Mammary epithelial cell (primary cell): ENCODE data around the gene ASS1.

Experiments
- EZH2 ChIP-seq: IDR thresholded peaks from 2 replicates; pipeline ENCODE4 v1.6.1; 2012; ENCODE audit warnings: low read length, inconsistent platforms, borderline replicate concordance
- TF ChIP-seq, protein P1 (sequence below), 2 donors: IDR thresholded peaks in 1 of 2; conservative IDR thresholded peaks in 1 of 2; 2 replicates each; pipeline ENCODE4 v1.5.1; 2011 to 2012; ENCODE audit warnings: inconsistent platforms in 2 of 2, low read length in 2 of 2, mild to moderate bottlenecking in 2 of 2, control low read depth in 1 of 2, low read depth in 1 of 2; ENCODE audit not compliant: insufficient read depth in 1 of 2; ENCODE audit errors: extremely low read depth in 1 of 2

DNA sequence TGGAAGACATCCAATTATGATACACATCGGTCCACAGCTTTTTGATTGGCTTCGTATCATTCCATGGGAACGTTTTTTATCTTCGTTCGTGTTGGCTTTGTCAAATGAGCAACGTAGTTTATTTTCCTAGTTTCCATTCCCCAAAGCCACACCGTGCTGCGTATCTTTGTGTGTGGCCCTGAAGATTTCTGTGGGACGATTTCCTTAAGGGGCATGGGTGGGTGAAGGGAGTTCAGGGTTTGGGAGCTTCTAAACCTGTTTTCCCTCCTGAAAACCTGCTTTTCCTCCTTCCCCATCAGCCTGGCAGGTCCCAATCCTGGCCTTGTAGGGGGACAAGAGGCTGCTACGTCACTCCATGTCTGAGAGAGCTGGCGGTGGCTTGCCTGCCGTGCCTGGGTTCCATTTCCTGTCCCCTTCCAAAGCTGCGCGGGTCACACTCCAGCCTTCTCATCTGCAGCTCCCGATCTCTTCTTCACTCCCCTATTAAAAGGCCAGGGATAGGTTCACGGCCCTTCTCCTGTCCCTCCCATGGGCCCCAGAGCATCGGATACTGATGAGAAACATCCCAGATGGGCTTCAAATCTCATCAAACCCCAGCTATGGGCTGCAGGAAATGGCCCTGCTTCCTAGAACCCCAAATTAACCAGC is 23.5 kb upstream of the ASS1 start:
- TF ChIP-seq, protein P1, sequence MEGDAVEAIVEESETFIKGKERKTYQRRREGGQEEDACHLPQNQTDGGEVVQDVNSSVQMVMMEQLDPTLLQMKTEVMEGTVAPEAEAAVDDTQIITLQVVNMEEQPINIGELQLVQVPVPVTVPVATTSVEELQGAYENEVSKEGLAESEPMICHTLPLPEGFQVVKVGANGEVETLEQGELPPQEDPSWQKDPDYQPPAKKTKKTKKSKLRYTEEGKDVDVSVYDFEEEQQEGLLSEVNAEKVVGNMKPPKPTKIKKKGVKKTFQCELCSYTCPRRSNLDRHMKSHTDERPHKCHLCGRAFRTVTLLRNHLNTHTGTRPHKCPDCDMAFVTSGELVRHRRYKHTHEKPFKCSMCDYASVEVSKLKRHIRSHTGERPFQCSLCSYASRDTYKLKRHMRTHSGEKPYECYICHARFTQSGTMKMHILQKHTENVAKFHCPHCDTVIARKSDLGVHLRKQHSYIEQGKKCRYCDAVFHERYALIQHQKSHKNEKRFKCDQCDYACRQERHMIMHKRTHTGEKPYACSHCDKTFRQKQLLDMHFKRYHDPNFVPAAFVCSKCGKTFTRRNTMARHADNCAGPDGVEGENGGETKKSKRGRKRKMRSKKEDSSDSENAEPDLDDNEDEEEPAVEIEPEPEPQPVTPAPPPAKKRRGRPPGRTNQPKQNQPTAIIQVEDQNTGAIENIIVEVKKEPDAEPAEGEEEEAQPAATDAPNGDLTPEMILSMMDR (conservative IDR thresholded peaks at IDR 0.05 in 1 of 2, IDR thresholded peaks at IDR 0.05 in 1 of 2; ENCODE audit: extremely low read depth in 1 of 2, insufficient read depth in 1 of 2, low read depth in 1 of 2, low read length in 2 of 2), result no peak
- no peak for TF ChIP-seq EZH2
